ENCODE data around the gene CNTLN.
"Not testable (repeated sequence)": the region's sequence is repeated elsewhere in the genome, so short reads cannot be mapped to it uniquely, and the experiment has no call there.

Gene CNTLN

DNA sequence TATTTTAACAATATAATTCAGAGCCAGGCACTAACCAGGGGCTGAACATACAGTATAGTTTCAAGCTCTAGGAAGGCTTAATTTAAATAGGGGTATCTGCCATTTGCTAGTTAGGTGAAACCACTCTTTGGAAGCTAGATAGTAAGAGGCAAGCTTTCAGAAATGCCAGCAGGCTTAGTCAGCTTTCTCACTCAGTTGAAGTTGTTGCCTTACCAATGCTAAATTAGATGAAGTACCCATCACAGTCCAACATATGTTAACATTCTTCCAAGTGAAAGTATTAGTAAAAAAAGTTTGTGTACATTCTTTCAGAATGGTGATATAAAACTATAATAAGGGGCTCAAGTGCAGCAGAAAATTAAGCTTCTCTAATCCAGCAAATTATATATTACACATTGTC lies 215.0 kb downstream of the CNTLN start:
- DNase-seq (ENCODE audit: low spot score) = no peak
- in situ Hi-C loops (cut with MboI; ENCODE audit: low sequenced_read_pairs, unreplicated experiment) = no loop called here
- TF ChIP-seq, protein P1, sequence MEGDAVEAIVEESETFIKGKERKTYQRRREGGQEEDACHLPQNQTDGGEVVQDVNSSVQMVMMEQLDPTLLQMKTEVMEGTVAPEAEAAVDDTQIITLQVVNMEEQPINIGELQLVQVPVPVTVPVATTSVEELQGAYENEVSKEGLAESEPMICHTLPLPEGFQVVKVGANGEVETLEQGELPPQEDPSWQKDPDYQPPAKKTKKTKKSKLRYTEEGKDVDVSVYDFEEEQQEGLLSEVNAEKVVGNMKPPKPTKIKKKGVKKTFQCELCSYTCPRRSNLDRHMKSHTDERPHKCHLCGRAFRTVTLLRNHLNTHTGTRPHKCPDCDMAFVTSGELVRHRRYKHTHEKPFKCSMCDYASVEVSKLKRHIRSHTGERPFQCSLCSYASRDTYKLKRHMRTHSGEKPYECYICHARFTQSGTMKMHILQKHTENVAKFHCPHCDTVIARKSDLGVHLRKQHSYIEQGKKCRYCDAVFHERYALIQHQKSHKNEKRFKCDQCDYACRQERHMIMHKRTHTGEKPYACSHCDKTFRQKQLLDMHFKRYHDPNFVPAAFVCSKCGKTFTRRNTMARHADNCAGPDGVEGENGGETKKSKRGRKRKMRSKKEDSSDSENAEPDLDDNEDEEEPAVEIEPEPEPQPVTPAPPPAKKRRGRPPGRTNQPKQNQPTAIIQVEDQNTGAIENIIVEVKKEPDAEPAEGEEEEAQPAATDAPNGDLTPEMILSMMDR (IDR thresholded peaks at IDR 0.05; ENCODE audit: borderline replicate concordance, control extremely low read depth, extremely low read depth, insufficient read depth, missing control alignments) = no peak

DNA sequence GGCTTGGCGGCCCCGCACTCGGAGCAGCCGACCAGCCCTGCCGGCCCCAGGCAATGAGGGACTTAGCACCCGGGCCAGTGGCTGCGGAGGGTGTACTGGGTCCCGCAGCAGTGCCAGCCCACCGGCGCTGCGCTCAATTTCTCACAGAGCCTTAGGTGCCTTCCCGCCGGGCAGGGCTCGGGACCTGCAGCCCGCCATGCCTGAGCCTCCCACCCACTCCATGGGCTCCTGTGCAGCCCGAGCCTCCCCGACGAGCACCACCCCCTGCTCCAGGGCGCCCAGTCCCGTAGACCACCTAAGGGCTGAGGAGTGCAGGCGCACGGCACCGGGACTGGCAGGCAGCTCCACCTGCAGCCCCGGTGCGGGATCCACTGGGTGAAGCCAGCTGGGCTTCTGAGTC lies 219.2 kb downstream of the CNTLN start:
- DNase-seq (ENCODE audit: low spot score); in situ Hi-C loops (cut with MboI; ENCODE audit: low sequenced_read_pairs, unreplicated experiment): not testable (repeated sequence)

DNA sequence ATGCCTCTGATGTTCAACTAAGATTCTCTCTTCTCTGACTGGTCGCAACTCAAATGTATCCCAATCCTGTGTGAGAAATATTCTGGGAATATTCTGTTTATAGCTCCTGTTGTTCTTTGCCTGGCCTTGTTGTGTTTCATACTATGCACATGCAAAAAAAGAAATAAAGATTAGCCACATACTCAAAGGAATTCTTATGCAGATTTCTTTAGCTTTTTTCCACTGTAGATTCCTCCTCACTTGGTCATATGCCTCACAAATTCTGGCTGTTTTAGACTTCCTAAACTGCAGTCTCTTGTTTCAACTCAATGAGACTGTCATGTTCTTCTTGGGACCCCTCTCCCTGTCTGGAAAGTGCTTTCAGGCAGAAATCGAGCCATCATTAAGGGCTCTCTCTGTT lies 226.5 kb downstream of the CNTLN start:
- TF ChIP-seq, protein P1 (IDR thresholded peaks at IDR 0.05; ENCODE audit: borderline replicate concordance, control extremely low read depth, extremely low read depth, insufficient read depth, missing control alignments) = no peak
- in situ Hi-C loops (cut with MboI; ENCODE audit: low sequenced_read_pairs, unreplicated experiment) = no loop called here
- no peak for DNase-seq (ENCODE audit: low spot score)

DNA sequence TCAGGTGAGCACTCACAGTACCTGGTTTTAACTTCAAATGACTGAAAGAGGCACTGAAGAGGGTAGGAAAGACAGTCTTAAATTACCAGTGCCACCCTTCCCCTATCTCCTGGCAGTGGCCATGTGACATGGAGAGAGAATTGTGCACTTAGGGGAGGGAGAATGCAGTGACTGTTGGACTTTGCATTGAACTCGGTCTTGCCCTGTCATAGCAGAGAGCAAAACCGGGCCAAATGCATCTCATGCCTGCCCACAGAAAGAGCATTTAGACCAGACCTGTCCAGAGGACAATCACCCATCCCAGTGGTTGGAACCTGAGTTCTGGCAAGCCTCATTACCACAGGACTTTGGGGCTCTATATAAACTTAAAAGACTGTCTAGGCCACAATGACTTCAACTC lies 232.2 kb downstream of the CNTLN start:
- DNase-seq (ENCODE audit: low spot score) = no peak
- in situ Hi-C loops (cut with MboI; ENCODE audit: low sequenced_read_pairs, unreplicated experiment) = no loop called here
- TF ChIP-seq, protein P1 (IDR thresholded peaks at IDR 0.05; ENCODE audit: borderline replicate concordance, control extremely low read depth, extremely low read depth, insufficient read depth, missing control alignments) = no peak

DNA sequence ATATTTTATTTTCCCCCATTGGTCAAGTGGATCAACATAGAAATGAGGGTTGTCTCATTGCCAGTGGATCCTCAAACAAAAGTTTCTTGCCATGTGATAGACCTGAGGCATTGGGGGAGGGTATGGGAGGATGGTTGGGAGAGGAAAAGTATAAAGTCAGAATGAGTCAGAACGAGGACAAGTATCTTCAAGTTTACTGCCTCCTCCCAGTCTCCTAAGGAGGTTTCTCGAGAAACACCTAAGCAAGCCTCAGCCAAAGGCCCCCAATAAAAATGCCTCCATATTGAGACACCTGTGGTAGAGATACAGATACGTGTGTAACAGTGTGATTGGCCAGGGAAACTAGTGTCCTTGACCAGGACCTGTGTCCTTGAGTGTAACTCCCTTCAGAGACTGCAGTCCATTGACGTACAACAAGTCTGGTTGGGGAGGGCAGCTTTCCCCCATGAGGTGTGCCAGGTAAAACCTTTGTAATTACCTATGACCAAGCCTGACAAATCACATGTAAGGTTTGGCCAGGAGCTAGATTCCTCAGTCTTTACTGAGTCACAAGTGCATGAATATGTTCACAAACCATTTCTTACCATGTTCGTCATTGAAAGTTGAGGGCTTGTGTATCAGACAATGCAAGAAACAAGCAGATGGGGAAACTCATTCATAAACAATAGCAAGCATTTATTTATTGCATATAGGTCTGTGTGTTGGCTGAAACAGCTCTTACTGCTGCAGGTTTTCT lies 245.5 kb downstream of the CNTLN start:
- in situ Hi-C loops (cut with MboI; ENCODE audit: low sequenced_read_pairs, unreplicated experiment) = no loop called here
- no peak for DNase-seq (ENCODE audit: low spot score)
- TF ChIP-seq, protein P1 (IDR thresholded peaks at IDR 0.05; ENCODE audit: borderline replicate concordance, control extremely low read depth, extremely low read depth, insufficient read depth, missing control alignments) = no peak

DNA sequence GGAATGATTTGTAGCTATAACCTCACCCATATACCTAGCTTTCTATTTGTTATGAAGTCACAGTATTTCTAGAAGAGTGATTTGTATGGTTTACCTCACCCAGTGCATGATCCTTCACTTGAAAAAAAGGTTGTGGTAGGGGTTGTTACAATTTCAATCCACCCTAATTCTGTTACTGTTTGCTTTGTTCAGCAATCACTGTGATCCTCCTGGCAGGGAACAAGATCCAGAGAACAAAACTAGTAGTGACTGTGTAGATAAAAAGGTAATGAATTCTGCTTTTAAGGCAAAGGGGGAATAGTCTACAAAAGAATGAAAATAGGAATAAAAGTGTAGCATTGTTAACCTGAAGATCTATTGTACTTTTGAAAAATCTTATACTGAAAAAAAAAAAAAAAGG lies 252.7 kb downstream of the CNTLN start:
- TF ChIP-seq, protein P1 (IDR thresholded peaks at IDR 0.05; ENCODE audit: borderline replicate concordance, control extremely low read depth, extremely low read depth, insufficient read depth, missing control alignments) = no peak
- in situ Hi-C loops (cut with MboI; ENCODE audit: low sequenced_read_pairs, unreplicated experiment) = no loop called here
- DNase-seq (ENCODE audit: low spot score) = no peak

DNA sequence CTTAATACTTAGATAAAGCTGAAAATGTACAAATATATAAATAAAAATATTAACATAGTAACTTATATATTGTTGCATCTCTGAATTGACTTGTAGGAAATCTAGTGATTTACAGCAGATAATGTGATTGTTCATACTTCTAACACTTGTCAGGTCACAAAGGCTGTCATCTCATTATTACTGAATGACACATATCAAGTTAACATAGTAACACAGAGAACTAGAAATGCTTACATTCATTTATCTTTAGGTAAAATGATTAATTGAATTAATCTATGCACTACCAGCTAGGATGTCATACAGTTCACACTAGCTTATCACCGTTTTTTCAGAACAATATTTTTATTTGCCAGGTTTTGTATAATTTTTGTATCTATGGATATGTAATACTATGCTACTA lies 254.2 kb downstream of the CNTLN start:
- DNase-seq (ENCODE audit: low spot score) = no peak
- in situ Hi-C loops (cut with MboI; ENCODE audit: low sequenced_read_pairs, unreplicated experiment) = no loop called here

More for the DNA sequence above, 254.2 kb downstream of the CNTLN start:
- TF ChIP-seq, protein P1 (IDR thresholded peaks at IDR 0.05; ENCODE audit: borderline replicate concordance, control extremely low read depth, extremely low read depth, insufficient read depth, missing control alignments) = no peak

All from GM13976 (cell line).